Calu3 (cell line): ENCODE measurements around the gene REPS1. TPM values are rescaled to one million over a fixed set of nuclear protein-coding genes. Genes with fewer than 3 reads are reported as not detected.

Experiments used
- BruUV-seq: library from RNA; stranded (reverse); fragments of 400-500 nt; replicated peaks from 2 replicates; lab custom pipeline; 2021; lab: Mats Ljungman, UMichigan
- CTCF ChIA-PET: fragments of 300-600 bp; sonication (Branson Sonifier 250); formaldehyde crosslinking; loops from one replicate; lab custom pipeline; 2022; ENCODE audit warnings: antibody characterized with exemption; lab: Charles Lee
- DNase-seq: peaks from one replicate; pipeline ENCODE4 v3.0.0; 2022
- H3K27ac Mint-ChIP-seq: one replicate; pipeline ENCODE4 v1.8.0; 2022; ENCODE audit warnings: mixed read lengths; ENCODE audit not compliant: unreplicated experiment
- H3K27me3 Mint-ChIP-seq: one replicate; pipeline ENCODE4 v1.8.0; 2022; ENCODE audit warnings: mixed read lengths; ENCODE audit not compliant: unreplicated experiment
- H3K36me3 Mint-ChIP-seq: one replicate; pipeline ENCODE4 v1.8.0; 2022; ENCODE audit warnings: mild to moderate bottlenecking, moderate library complexity, mixed read lengths; ENCODE audit not compliant: insufficient read depth, unreplicated experiment
- H3K4me1 Mint-ChIP-seq: one replicate; pipeline ENCODE4 v1.8.0; 2022; ENCODE audit warnings: mild to moderate bottlenecking, low read depth, mixed read lengths; ENCODE audit not compliant: unreplicated experiment
- H3K4me3 Mint-ChIP-seq: one replicate; pipeline ENCODE4 v1.8.0; 2022; ENCODE audit warnings: mild to moderate bottlenecking, low read depth, moderate library complexity, mixed read lengths; ENCODE audit not compliant: unreplicated experiment
- H3K9me3 Mint-ChIP-seq: one replicate; pipeline ENCODE4 v1.8.0; 2022; ENCODE audit warnings: low read depth, mixed read lengths; ENCODE audit not compliant: unreplicated experiment
- intact Hi-C: fragments of 100-400 bp; cut with micrococcal nuclease; formaldehyde crosslinking; loops from one replicate; pipeline ENCODE4 v1.10.0; 2022; ENCODE audit not compliant: unreplicated experiment
- total RNA-seq: library from RNA; stranded (reverse); gene quantifications from 2 replicates; pipeline ENCODE4 v1.2.3, GENCODE V29; 2022
- TF ChIP-seq, protein P1 (sequence below): fragments of 200-600 bp; IDR thresholded peaks from one replicate; pipeline ENCODE4 v1.8.0; 2022; ENCODE audit warnings: antibody characterized with exemption; ENCODE audit not compliant: unreplicated experiment

The REPS1 gene
- total RNA-seq, 1 experiment from 2014 or later: 29.5 TPM

GRCh38 chr6:139020689-139021088, 32.6 kb upstream of the REPS1 start:
- TF ChIP-seq, protein P1, sequence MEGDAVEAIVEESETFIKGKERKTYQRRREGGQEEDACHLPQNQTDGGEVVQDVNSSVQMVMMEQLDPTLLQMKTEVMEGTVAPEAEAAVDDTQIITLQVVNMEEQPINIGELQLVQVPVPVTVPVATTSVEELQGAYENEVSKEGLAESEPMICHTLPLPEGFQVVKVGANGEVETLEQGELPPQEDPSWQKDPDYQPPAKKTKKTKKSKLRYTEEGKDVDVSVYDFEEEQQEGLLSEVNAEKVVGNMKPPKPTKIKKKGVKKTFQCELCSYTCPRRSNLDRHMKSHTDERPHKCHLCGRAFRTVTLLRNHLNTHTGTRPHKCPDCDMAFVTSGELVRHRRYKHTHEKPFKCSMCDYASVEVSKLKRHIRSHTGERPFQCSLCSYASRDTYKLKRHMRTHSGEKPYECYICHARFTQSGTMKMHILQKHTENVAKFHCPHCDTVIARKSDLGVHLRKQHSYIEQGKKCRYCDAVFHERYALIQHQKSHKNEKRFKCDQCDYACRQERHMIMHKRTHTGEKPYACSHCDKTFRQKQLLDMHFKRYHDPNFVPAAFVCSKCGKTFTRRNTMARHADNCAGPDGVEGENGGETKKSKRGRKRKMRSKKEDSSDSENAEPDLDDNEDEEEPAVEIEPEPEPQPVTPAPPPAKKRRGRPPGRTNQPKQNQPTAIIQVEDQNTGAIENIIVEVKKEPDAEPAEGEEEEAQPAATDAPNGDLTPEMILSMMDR: no peak
- no TSS peak for BruUV-seq
- intact Hi-C loops: no loop called here
- Mint-ChIP-seq H3K36me3 (no peaks in the 10 kb centered on the region), H3K27me3 (no peaks in the 10 kb centered on the region), H3K4me1 (no peaks in the 10 kb centered on the region), H3K9me3 (no peaks in the 10 kb centered on the region), H3K27ac (no peak overlapping the region), H3K4me3 (no peak overlapping the region)
- CTCF ChIA-PET: no interaction called here
- no peak for DNase-seq

GRCh38 chr6:139019722-139020121, 31.7 kb upstream of the REPS1 start:
- intact Hi-C loops: no loop called here
- no peak overlapping the region for H3K4me3 Mint-ChIP-seq
- H3K27me3 Mint-ChIP-seq: no peaks in the 10 kb centered on the region
- TF ChIP-seq, protein P1: no peak
- H3K36me3 Mint-ChIP-seq: no peaks in the 10 kb centered on the region
- BruUV-seq: no TSS peak
- H3K9me3 Mint-ChIP-seq: no peaks in the 10 kb centered on the region
- no peak overlapping the region for H3K27ac Mint-ChIP-seq
- CTCF ChIA-PET: no interaction called here
- H3K4me1 Mint-ChIP-seq: no peaks in the 10 kb centered on the region
- DNase-seq: no peak

DNA sequence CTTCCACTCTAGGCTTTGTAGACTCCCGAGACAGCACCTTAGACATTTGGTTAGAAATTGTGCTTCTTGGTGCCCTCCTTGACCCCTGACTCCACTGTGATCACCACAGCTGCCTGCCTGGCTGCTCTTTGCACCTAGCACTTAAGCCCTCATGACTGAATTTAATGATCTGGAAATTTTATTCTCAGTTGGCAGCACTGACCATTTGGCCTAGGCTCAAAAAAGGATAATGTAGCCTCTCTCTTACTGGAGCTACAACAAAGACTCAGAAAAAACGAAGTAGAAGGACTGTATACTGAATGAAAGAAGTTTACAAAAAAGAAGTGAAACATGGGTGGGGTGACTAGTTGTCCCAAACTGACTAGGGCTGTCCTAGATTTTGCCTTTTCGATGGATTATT, 29.2 kb upstream of the REPS1 start:
- Mint-ChIP-seq H3K36me3 (no peaks in the 10 kb centered on the region), H3K27me3 (no peaks in the 10 kb centered on the region), H3K27ac (no peak overlapping the region), H3K4me3 (no peak overlapping the region), H3K9me3 (no peaks in the 10 kb centered on the region), H3K4me1 (no peaks in the 10 kb centered on the region)
- intact Hi-C loops: no loop called here
- no TSS peak for BruUV-seq
- CTCF ChIA-PET: no interaction called here
- TF ChIP-seq, protein P1: no peak
- DNase-seq: no peak

- Mint-ChIP-seq H3K9me3 (no peaks in the 10 kb centered on the region), H3K4me3 (no peak overlapping the region), H3K27ac (no peak overlapping the region), H3K27me3 (no peaks in the 10 kb centered on the region), H3K4me1 (no peaks in the 10 kb centered on the region), H3K36me3 (no peaks in the 10 kb centered on the region)
- TF ChIP-seq, protein P1: no peak
- no TSS peak for BruUV-seq
- intact Hi-C loops: no loop called here
- no peak for DNase-seq
- CTCF ChIA-PET: interaction anchor here (0.6 kb wide), 1 partner anchor 54 kb away, joined by 3 read pairs; no protein-coding TSS in a partner anchor
These were observed 28.5 kb upstream of the REPS1 start for GRCh38 chr6:139016337-139017213.
